ENCODE measurements around the gene HDAC4. TPM values are rescaled to one million over a fixed set of nuclear protein-coding genes. Genes with fewer than 3 reads are reported as not detected.

The HDAC4 gene
- total and polyA plus RNA-seq, 10 of the 15 experiments (the other 5 are each of a cell fraction or from before 2014, with no cell fraction given), result 0.22 to 15.7 (median 4.8) TPM

- H3K9ac ChIP-seq (ENCODE audit: control insufficient read depth, insufficient read depth, low read length), result no peak overlapping the region
- H4K20me1 ChIP-seq (ENCODE audit: control insufficient read depth, insufficient read depth), result no peaks in the 10 kb centered on the region
- intact Hi-C loops (cut with micrococcal nuclease; ENCODE audit: unreplicated experiment), result loop anchor here (10.0 kb wide), 1 partner anchor 110 kb away; no protein-coding TSS in a partner anchor
- H3K79me2 ChIP-seq (ENCODE audit: control insufficient read depth, insufficient read depth, low read length), result no peaks in the 10 kb centered on the region
- ATAC-seq (no peak), DNase-seq (ENCODE audit: low read depth, low spot score) (no peak), FAIRE-seq (no peak)
- TF ChIP-seq MXI1 (IDR thresholded peaks at IDR 0.05; ENCODE audit: low read depth, low read length), result no peak
- no peak for TF ChIP-seq POLR2AphosphoS5 (IDR thresholded peaks at IDR 0.05; ENCODE audit: low read length)
- TF ChIP-seq TCF3 (IDR thresholded peaks at IDR 0.05; ENCODE audit: borderline replicate concordance, insufficient read depth, low read depth, low read length), result no peak
- TF ChIP-seq YY1 (IDR thresholded peaks at IDR 0.05; ENCODE audit: low read depth, low read length), result no peak
- no peak for TF ChIP-seq HCFC1 (IDR thresholded peaks at IDR 0.05; ENCODE audit: low read length)
- no peak for TF ChIP-seq PAX8 (IDR thresholded peaks at IDR 0.05)
- no peak for TF ChIP-seq SIN3A (IDR thresholded peaks at IDR 0.05; ENCODE audit: low read depth, low read length)
- no peak for TF ChIP-seq MYC (IDR thresholded peaks at IDR 0.05; ENCODE audit: insufficient read depth, insufficient read length, insufficient replicate concordance, low read length, severe bottlenecking)
- no peak for TF ChIP-seq CBX5 (IDR thresholded peaks at IDR 0.05; ENCODE audit: low read depth)
- TF ChIP-seq TBL1XR1 (IDR thresholded peaks at IDR 0.05; ENCODE audit: low read depth, low read length), result no peak
- TF ChIP-seq NBN (IDR thresholded peaks at IDR 0.05), result no peak
- TF ChIP-seq SMC3 (IDR thresholded peaks at IDR 0.05; ENCODE audit: borderline replicate concordance, low read length), result no peak
- TF ChIP-seq TARDBP (IDR thresholded peaks at IDR 0.05; ENCODE audit: borderline replicate concordance), result no peak
- SMC1A ChIA-PET (ENCODE audit: uncharacterized antibody, unreplicated experiment), result interaction anchor here (1.1 kb wide), 1 partner anchor 122 kb away, joined by 3 read pairs; no protein-coding TSS in a partner anchor
- H3K27me3 ChIP-seq (replicated peaks in 1 of 2; ENCODE audit: control insufficient read depth in 2 of 2, insufficient read depth in 2 of 2, low read length in 1 of 2), result no peaks in the 10 kb centered on the region
- no peak overlapping the region for H2AFZ ChIP-seq (ENCODE audit: control insufficient read depth, low read depth, low read length)
- peaks cover 10% of the 10 kb centered on the region for H3K4me1 ChIP-seq (ENCODE audit: control insufficient read depth, insufficient read depth, low read length)
- POLR2A ChIA-PET, result no interaction called here
- H3K9me3 ChIP-seq (replicated peaks; ENCODE audit: control insufficient read depth, insufficient read depth, low read length), result no peaks in the 10 kb centered on the region
- no peak overlapping the region for H3K4me3 ChIP-seq
- H3K36me3 ChIP-seq (ENCODE audit: control insufficient read depth in 2 of 2, insufficient read depth in 2 of 2, low read length in 1 of 2), result no peaks in the 10 kb centered on the region
- BruUV-seq (replicated peaks), result no TSS peak
- no peak overlapping the region for H3K4me2 ChIP-seq (ENCODE audit: control insufficient read depth, insufficient read depth)
- in situ Hi-C loops (cut with MboI), result no loop called here
- WGBS (ENCODE audit: insufficient coverage, insufficient replicate concordance, low lambda C conversion rate, missing lambda C conversion rate), result 90% methylated on average over 15 of the region's 15 CpGs
- CTCF ChIA-PET, result interaction anchor here (1.2 to 2.1 kb wide), 4 partner anchors 15 to 718 kb away, joined by 3 to 7 read pairs (median 4); no protein-coding TSS in a partner anchor
- no peak overlapping the region for H3K27ac ChIP-seq (ENCODE audit: control insufficient read depth, insufficient read depth)
- RAD21 ChIA-PET (ENCODE audit: unreplicated experiment), result interaction anchor here (0.6 kb wide), 1 partner anchor 108 kb away, joined by 3 read pairs; no protein-coding TSS in a partner anchor
Measured at GRCh38 chr2:239145106-239145505, 255.7 kb downstream of the HDAC4 start.

Measured in GM12878 (cell line).